Nephron (organoid): ENCODE measurements around the gene B3GLCT.
A peak's percentile ranks its signal among the peaks of the same experiment; 100 is the strongest.
"Not testable (repeated sequence)": the region's sequence is repeated elsewhere in the genome, so short reads cannot be mapped to it uniquely, and the experiment has no call there.

Experiments
- H3K27ac Mint-ChIP-seq, 3 experiments: 2 replicates each; pipeline ENCODE4 v1.8.0; 2020; ENCODE audit warnings: mixed read lengths in 3 of 3, mild to moderate bottlenecking in 2 of 3, moderate library complexity in 1 of 3
- H3K27me3 Mint-ChIP-seq: 2 replicates; pipeline ENCODE4 v1.8.0; 2021; ENCODE audit warnings: low read depth, mild to moderate bottlenecking, moderate library complexity, mixed read lengths
- H3K36me3 Mint-ChIP-seq: 2 replicates; pipeline ENCODE4 v1.8.0; 2020; ENCODE audit warnings: low read depth, mixed read lengths
- H3K4me1 Mint-ChIP-seq: 2 replicates; pipeline ENCODE4 v1.8.0; 2020; ENCODE audit warnings: mixed read lengths
- H3K4me3 Mint-ChIP-seq, 3 experiments: 2 replicates each; pipeline ENCODE4 v1.8.0; 2020; ENCODE audit warnings: mild to moderate bottlenecking in 3 of 3, mixed read lengths in 3 of 3, moderate library complexity in 2 of 3
- H3K9me3 Mint-ChIP-seq: 2 replicates; pipeline ENCODE4 v1.8.0; 2020; ENCODE audit warnings: mixed read lengths
- CTCF ChIP-seq, 3 experiments: fragments of 200-600 bp; sonication (generic); IDR thresholded peaks; one replicate each; pipeline ENCODE4 v1.5.0; 2021; ENCODE audit warnings: antibody characterized with exemption in 3 of 3; ENCODE audit not compliant: unreplicated experiment in 3 of 3

B3GLCT gene

GRCh38 chr13:31209172-31209840 lies 9.5 kb downstream of the B3GLCT start:
- Mint-ChIP-seq H3K27me3 (no peaks in the 10 kb centered on the region), H3K4me1 (peaks cover 67% of the 10 kb centered on the region), H3K4me3 (peak overlapping the region; percentile 61 to 63 (median 63)), H3K27ac (peak overlapping the region; percentile 80 to 96 (median 92)), H3K9me3 (no peaks in the 10 kb centered on the region), H3K36me3 (no peaks in the 10 kb centered on the region)
- TF ChIP-seq CTCF (IDR thresholded peaks at IDR 0.05; ENCODE audit: unreplicated experiment in 3 of 3) = no peak

GRCh38 chr13:31209841-31210210 lies 10.1 kb downstream of the B3GLCT start:
- Mint-ChIP-seq H3K4me3 (peak overlapping the region; percentile 14 to 61 (median 46)), H3K4me1 (peaks cover 67% of the 10 kb centered on the region), H3K27ac (peak overlapping the region; percentile 80 to 96 (median 92)), H3K27me3 (no peaks in the 10 kb centered on the region), H3K9me3 (no peaks in the 10 kb centered on the region), H3K36me3 (no peaks in the 10 kb centered on the region)
- no peak for TF ChIP-seq CTCF (IDR thresholded peaks at IDR 0.05; ENCODE audit: unreplicated experiment in 3 of 3)

GRCh38 chr13:31213651-31214289 lies 14.0 kb downstream of the B3GLCT start:
- no peaks in the 10 kb centered on the region for H3K27me3 Mint-ChIP-seq
- H3K27ac Mint-ChIP-seq = peak overlapping the region; percentile 24 to 63 (median 39)
- no peak for TF ChIP-seq CTCF (IDR thresholded peaks at IDR 0.05; ENCODE audit: unreplicated experiment in 3 of 3)
- peaks cover 10% of the 10 kb centered on the region for H3K9me3 Mint-ChIP-seq
- no peak overlapping the region for H3K4me3 Mint-ChIP-seq
- peaks cover 37% of the 10 kb centered on the region for H3K4me1 Mint-ChIP-seq
- peaks cover 31% of the 10 kb centered on the region for H3K36me3 Mint-ChIP-seq

- H3K27ac Mint-ChIP-seq = peak overlapping the region; percentile 16 to 63 (median 39)
- no peak for TF ChIP-seq CTCF (IDR thresholded peaks at IDR 0.05; ENCODE audit: unreplicated experiment in 3 of 3)
- no peaks in the 10 kb centered on the region for H3K27me3 Mint-ChIP-seq
- H3K4me1 Mint-ChIP-seq = peaks cover 31% of the 10 kb centered on the region
- H3K4me3 Mint-ChIP-seq = no peak overlapping the region
- peaks cover 31% of the 10 kb centered on the region for H3K36me3 Mint-ChIP-seq
- H3K9me3 Mint-ChIP-seq = peaks cover 10% of the 10 kb centered on the region
Observed at GRCh38 chr13:31214435-31214834, 14.7 kb downstream of the B3GLCT start.

GRCh38 chr13:31216916-31217315 lies 17.1 kb downstream of the B3GLCT start:
- H3K9me3 Mint-ChIP-seq, H3K4me3 Mint-ChIP-seq, H3K27me3 Mint-ChIP-seq, H3K27ac Mint-ChIP-seq: not testable (repeated sequence)
- peaks cover 44% of the 10 kb centered on the region for H3K36me3 Mint-ChIP-seq
- peaks cover 23% of the 10 kb centered on the region for H3K4me1 Mint-ChIP-seq

GRCh38 chr13:31219909-31220598 lies 20.3 kb downstream of the B3GLCT start:
- TF ChIP-seq CTCF (IDR thresholded peaks at IDR 0.05; ENCODE audit: unreplicated experiment in 3 of 3) = no peak
- H3K9me3 Mint-ChIP-seq = peaks cover 10% of the 10 kb centered on the region

More at GRCh38 chr13:31219909-31220598, 20.3 kb downstream of the B3GLCT start:
- Mint-ChIP-seq H3K27ac (peak overlapping the region in 1 of 3 experiments; percentile 44), H3K27me3 (no peaks in the 10 kb centered on the region), H3K4me1 (peaks cover 8% of the 10 kb centered on the region), H3K36me3 (peaks cover 61% of the 10 kb centered on the region), H3K4me3 (no peak overlapping the region)
